Measurements from ENCODE around the gene HSPA9. TPM values are rescaled to one million over a fixed set of nuclear protein-coding genes. Genes with fewer than 3 reads are reported as not detected.

Gene HSPA9
- total and polyA plus RNA-seq, 8 donors, result 68.8 to 427 (median 175) TPM

GRCh38 chr5:138616508-138616907, 41.3 kb upstream of the HSPA9 start:
- Histone ChIP-seq H3K4me3 (no peak overlapping the region), H3K36me3 (no peaks in the 10 kb centered on the region), H3K27ac (no peak overlapping the region), H3K9me3 (no peaks in the 10 kb centered on the region), H3K4me1 (peaks cover 2 to 6% (median 5%) of the 10 kb centered on the region in 4 donors), H3K27me3 (no peaks in the 10 kb centered on the region)
- intact Hi-C loops (cut with DNase I; ENCODE audit: low total_unique reads), result no loop called here
- WGBS, 5 donors, result 66 to 81% (median 76%) methylated on average over 5 of the region's 5 CpGs
- TF ChIP-seq CTCF (IDR thresholded peaks at IDR 0.05) (no peak), POLR2AphosphoS5 (IDR thresholded peaks at IDR 0.05) (no peak), POLR2A (IDR thresholded peaks at IDR 0.05) (no peak), EP300 (IDR thresholded peaks at IDR 0.05) (no peak)
- no peak for DNase-seq

GRCh38 chr5:138615461-138615860, 40.3 kb upstream of the HSPA9 start:
- 79 to 95% (median 88%) methylated on average over 3 of the region's 3 CpGs for WGBS, 5 donors
- no peak overlapping the region for H3K27ac ChIP-seq
- TF ChIP-seq EP300 (IDR thresholded peaks at IDR 0.05), result no peak
- no peak for TF ChIP-seq CTCF (IDR thresholded peaks at IDR 0.05)
- no peak for TF ChIP-seq POLR2A (IDR thresholded peaks at IDR 0.05)
- TF ChIP-seq POLR2AphosphoS5 (IDR thresholded peaks at IDR 0.05), result no peak

GRCh38 chr5:138611678-138612218, 36.5 kb upstream of the HSPA9 start:
- H3K27me3 ChIP-seq, result no peaks in the 10 kb centered on the region
- H3K9me3 ChIP-seq, result no peaks in the 10 kb centered on the region
- DNase-seq, result no peak
- intact Hi-C loops (cut with DNase I; ENCODE audit: low total_unique reads), result no loop called here
- WGBS, 5 donors, result 25 to 38% (median 34%) methylated on average over 5 of the region's 5 CpGs
- no peaks in the 10 kb centered on the region for H3K36me3 ChIP-seq
- peak overlapping the region; percentile 23 to 42 (median 40) for H3K4me3 ChIP-seq
- TF ChIP-seq POLR2A (IDR thresholded peaks at IDR 0.05) (no peak), CTCF (IDR thresholded peaks at IDR 0.05) (no peak), EP300 (IDR thresholded peaks at IDR 0.05) (no peak), POLR2AphosphoS5 (IDR thresholded peaks at IDR 0.05) (no peak)
- peak overlapping the region in 1 of 5 donors; percentile 55 for H3K27ac ChIP-seq
- H3K4me1 ChIP-seq, result peaks cover 22 to 34% (median 27%) of the 10 kb centered on the region in 4 donors

More at GRCh38 chr5:138615461-138615860, 40.3 kb upstream of the HSPA9 start:
- Histone ChIP-seq H3K4me1 (peaks cover 11 to 16% (median 15%) of the 10 kb centered on the region in 4 donors), H3K27me3 (no peaks in the 10 kb centered on the region), H3K4me3 (no peak overlapping the region), H3K9me3 (no peaks in the 10 kb centered on the region), H3K36me3 (no peaks in the 10 kb centered on the region)
- no peak for DNase-seq
- intact Hi-C loops (cut with DNase I; ENCODE audit: low total_unique reads), result no loop called here

- Histone ChIP-seq H3K27ac (peak overlapping the region in 3 of 5 donors; percentile 9 to 55 (median 27)), H3K9me3 (no peaks in the 10 kb centered on the region), H3K4me1 (peaks cover 22 to 34% (median 27%) of the 10 kb centered on the region in 4 donors), H3K36me3 (no peaks in the 10 kb centered on the region), H3K27me3 (no peaks in the 10 kb centered on the region), H3K4me3 (peak overlapping the region; percentile 23 to 42 (median 40))
- intact Hi-C loops (cut with DNase I; ENCODE audit: low total_unique reads), result no loop called here
- whole genome bisulfite sequencing, 5 donors, result 14 to 22% (median 16%) methylated on average over 13 to 16 of the region's 16 CpGs
- peak in 1 of 2 donors; percentile 83 for DNase-seq
- TF ChIP-seq POLR2A (IDR thresholded peaks at IDR 0.05) (no peak), POLR2AphosphoS5 (IDR thresholded peaks at IDR 0.05) (no peak), EP300 (IDR thresholded peaks at IDR 0.05) (no peak), CTCF (IDR thresholded peaks at IDR 0.05) (no peak)
Observed at GRCh38 chr5:138610918-138611677, 35.9 kb upstream of the HSPA9 start.

Data from stomach (tissue), 9 donors.